ENCODE measurements around the gene NOXRED1. TPM values are rescaled to one million over a fixed set of nuclear protein-coding genes. Genes with fewer than 3 reads are reported as not detected.

NOXRED1 gene
- total and polyA plus RNA-seq, 5 donors from 2014 or later: 0.37 to 0.51 (median 0.39) TPM; not detected in 2

- H3K27me3 ChIP-seq (ENCODE audit: control insufficient read depth, insufficient read depth, low read length): no peaks in the 10 kb centered on the region
- Mint-ChIP-seq H3K9me3 (no peaks in the 10 kb centered on the region), H3K27ac (peak overlapping the region in 1 of 3 donors; percentile 61), H3K4me3 (no peak overlapping the region), H3K4me1 (peaks cover 5 to 17% (median 10%) of the 10 kb centered on the region in 4 donors), H3K36me3 (peaks cover 9% of the 10 kb centered on the region), H3K27me3 (no peaks in the 10 kb centered on the region)
- no peaks in the 10 kb centered on the region for H3K4me1 ChIP-seq (ENCODE audit: control insufficient read depth, insufficient read depth, low read length, poor library complexity, severe bottlenecking)
- no peak overlapping the region for H3K4me3 ChIP-seq (ENCODE audit: low read depth, low read length)
- no peaks in the 10 kb centered on the region for H3K9me3 ChIP-seq (ENCODE audit: control insufficient read depth in 2 of 2, low read length in 2 of 2)
- H3K36me3 ChIP-seq (ENCODE audit: control insufficient read depth, insufficient read depth, low read length): peaks cover 4% of the 10 kb centered on the region
- no peak for ATAC-seq (ENCODE audit: low read depth in 2 of 2)
- H3K27ac ChIP-seq (ENCODE audit: insufficient read depth, low read length, poor library complexity, severe bottlenecking): no peak overlapping the region
- DNase-seq: no peak
These were observed 67.5 kb downstream of the NOXRED1 start for GRCh38 chr14:77355811-77356210.

GRCh38 chr14:77353469-77354141, 69.7 kb downstream of the NOXRED1 start:
- no peak for ATAC-seq (ENCODE audit: low read depth in 2 of 2)
- peak overlapping the region in 1 of 3 donors; percentile 36 for H3K27ac Mint-ChIP-seq
- Histone ChIP-seq H3K27me3 (ENCODE audit: control insufficient read depth, insufficient read depth, low read length) (no peaks in the 10 kb centered on the region), H3K9me3 (ENCODE audit: control insufficient read depth in 2 of 2, low read length in 2 of 2) (no peaks in the 10 kb centered on the region), H3K27ac (ENCODE audit: insufficient read depth, low read length, poor library complexity, severe bottlenecking) (no peak overlapping the region), H3K4me1 (ENCODE audit: control insufficient read depth, insufficient read depth, low read length, poor library complexity, severe bottlenecking) (no peaks in the 10 kb centered on the region), H3K4me3 (ENCODE audit: low read depth, low read length) (no peak overlapping the region), H3K36me3 (ENCODE audit: control insufficient read depth, insufficient read depth, low read length) (peaks cover 15% of the 10 kb centered on the region)
- peaks cover 17% of the 10 kb centered on the region for H3K36me3 Mint-ChIP-seq
- H3K4me1 Mint-ChIP-seq: peaks cover 4 to 6% (median 5%) of the 10 kb centered on the region in 4 donors
- H3K4me3 Mint-ChIP-seq: no peak overlapping the region
- no peaks in the 10 kb centered on the region for H3K27me3 Mint-ChIP-seq
- no peaks in the 10 kb centered on the region for H3K9me3 Mint-ChIP-seq
- DNase-seq: no peak

- Mint-ChIP-seq H3K4me1 (peaks cover 0 to 5% (median 2%) of the 10 kb centered on the region in 4 donors), H3K9me3 (no peaks in the 10 kb centered on the region), H3K27me3 (no peaks in the 10 kb centered on the region), H3K27ac (no peak overlapping the region), H3K4me3 (no peak overlapping the region), H3K36me3 (peaks cover 36% of the 10 kb centered on the region)
- Histone ChIP-seq H3K4me1 (ENCODE audit: control insufficient read depth, insufficient read depth, low read length, poor library complexity, severe bottlenecking) (no peaks in the 10 kb centered on the region), H3K27ac (ENCODE audit: insufficient read depth, low read length, poor library complexity, severe bottlenecking) (no peak overlapping the region), H3K4me3 (ENCODE audit: low read depth, low read length) (no peak overlapping the region), H3K9me3 (ENCODE audit: control insufficient read depth in 2 of 2, low read length in 2 of 2) (no peaks in the 10 kb centered on the region), H3K36me3 (ENCODE audit: control insufficient read depth, insufficient read depth, low read length) (peaks cover 25% of the 10 kb centered on the region), H3K27me3 (ENCODE audit: control insufficient read depth, insufficient read depth, low read length) (no peaks in the 10 kb centered on the region)
- no peak for ATAC-seq (ENCODE audit: low read depth in 2 of 2)
- no peak for DNase-seq
These were observed 75.6 kb downstream of the NOXRED1 start for GRCh38 chr14:77347751-77348150.

GRCh38 chr14:77346495-77346894, 76.8 kb downstream of the NOXRED1 start:
- no peaks in the 10 kb centered on the region for H3K27me3 Mint-ChIP-seq
- no peaks in the 10 kb centered on the region for H3K9me3 Mint-ChIP-seq
- H3K27me3 ChIP-seq (ENCODE audit: control insufficient read depth, insufficient read depth, low read length): no peaks in the 10 kb centered on the region
- H3K36me3 ChIP-seq (ENCODE audit: control insufficient read depth, insufficient read depth, low read length): peaks cover 34% of the 10 kb centered on the region
- H3K4me1 Mint-ChIP-seq: peaks cover 0 to 5% (median 2%) of the 10 kb centered on the region in 4 donors
- DNase-seq (no peak), ATAC-seq (ENCODE audit: low read depth in 2 of 2) (no peak)
- peaks cover 39% of the 10 kb centered on the region for H3K36me3 Mint-ChIP-seq
- no peak overlapping the region for H3K27ac ChIP-seq (ENCODE audit: insufficient read depth, low read length, poor library complexity, severe bottlenecking)
- H3K4me3 ChIP-seq (ENCODE audit: low read depth, low read length): no peak overlapping the region
- no peak overlapping the region for H3K27ac Mint-ChIP-seq
- H3K4me1 ChIP-seq (ENCODE audit: control insufficient read depth, insufficient read depth, low read length, poor library complexity, severe bottlenecking): no peaks in the 10 kb centered on the region
- H3K9me3 ChIP-seq (ENCODE audit: control insufficient read depth in 2 of 2, low read length in 2 of 2): no peaks in the 10 kb centered on the region
- no peak overlapping the region for H3K4me3 Mint-ChIP-seq

GRCh38 chr14:77344377-77344996, 78.8 kb downstream of the NOXRED1 start:
- DNase-seq (no peak), ATAC-seq (ENCODE audit: low read depth in 2 of 2) (no peak)
- Histone ChIP-seq H3K4me1 (ENCODE audit: control insufficient read depth, insufficient read depth, low read length, poor library complexity, severe bottlenecking) (no peaks in the 10 kb centered on the region), H3K9me3 (ENCODE audit: control insufficient read depth in 2 of 2, low read length in 2 of 2) (no peaks in the 10 kb centered on the region), H3K4me3 (ENCODE audit: low read depth, low read length) (no peak overlapping the region), H3K27me3 (ENCODE audit: control insufficient read depth, insufficient read depth, low read length) (no peaks in the 10 kb centered on the region), H3K36me3 (ENCODE audit: control insufficient read depth, insufficient read depth, low read length) (peaks cover 40% of the 10 kb centered on the region), H3K27ac (ENCODE audit: insufficient read depth, low read length, poor library complexity, severe bottlenecking) (no peak overlapping the region)
- peaks cover 0 to 5% (median 2%) of the 10 kb centered on the region in 4 donors for H3K4me1 Mint-ChIP-seq
- H3K4me3 Mint-ChIP-seq: no peak overlapping the region
- H3K9me3 Mint-ChIP-seq: no peaks in the 10 kb centered on the region
- H3K27ac Mint-ChIP-seq: peak overlapping the region in 1 of 3 donors; percentile 44
- H3K36me3 Mint-ChIP-seq: peaks cover 37% of the 10 kb centered on the region
- no peaks in the 10 kb centered on the region for H3K27me3 Mint-ChIP-seq

Other genes starting within 250 kb of the NOXRED1 start
- gene TMEM63C, start 241.7 kb downstream of the NOXRED1 start, total RNA-seq: 1.2 TPM
- not detected for gene TMEM63C, start 241.7 kb downstream of the NOXRED1 start, polyA plus RNA-seq
- gene NGB, start 152.3 kb downstream of the NOXRED1 start, total RNA-seq: not detected
- gene NGB, start 152.3 kb downstream of the NOXRED1 start, polyA plus RNA-seq: not detected
- gene POMT2, start 102.6 kb downstream of the NOXRED1 start, total RNA-seq: 11.3 TPM
- 1 to 10 TPM in 3 of 4 donors, under 1 TPM in 1; 0.53 to 2.4 (median 1.4) TPM for gene POMT2, start 102.6 kb downstream of the NOXRED1 start, polyA plus RNA-seq
- 5.2 TPM for gene GSTZ1, start 102.5 kb downstream of the NOXRED1 start, total RNA-seq
- gene GSTZ1, start 102.5 kb downstream of the NOXRED1 start, polyA plus RNA-seq: 10 to 100 TPM in 1 of 4 donors, 1 to 10 TPM in 3; 5.5 to 10.0 (median 9.1) TPM
- gene TMED8, start 46.4 kb downstream of the NOXRED1 start, total RNA-seq: 10.5 TPM
- gene TMED8, start 46.4 kb downstream of the NOXRED1 start, polyA plus RNA-seq: 1 to 10 TPM; 4.3 to 5.0 (median 4.9) TPM
- 0.42 TPM for gene SAMD15, start 46.1 kb downstream of the NOXRED1 start, total RNA-seq
- gene SAMD15, start 46.1 kb downstream of the NOXRED1 start, polyA plus RNA-seq: not detected
- gene VIPAS39, start 34.1 kb upstream of the NOXRED1 start, total RNA-seq: 16.6 TPM
- gene VIPAS39, start 34.1 kb upstream of the NOXRED1 start, polyA plus RNA-seq: 10 to 100 TPM; 12.4 to 14.6 (median 13.4) TPM
- gene AHSA1, start 34.6 kb upstream of the NOXRED1 start, total RNA-seq: 66.9 TPM
- 100 to 1,000 TPM; 105 to 134 (median 122) TPM for gene AHSA1, start 34.6 kb upstream of the NOXRED1 start, polyA plus RNA-seq
- not detected for gene ISM2, start 75.3 kb upstream of the NOXRED1 start, total RNA-seq
- not detected for gene ISM2, start 75.3 kb upstream of the NOXRED1 start, polyA plus RNA-seq
- gene SPTLC2, start 193.1 kb upstream of the NOXRED1 start, total RNA-seq: 18.1 TPM
- 10 to 100 TPM in 2 of 4 donors, 1 to 10 TPM in 2; 8.9 to 11.4 (median 9.8) TPM for gene SPTLC2, start 193.1 kb upstream of the NOXRED1 start, polyA plus RNA-seq